Adrenal gland (tissue), 5 donors: ENCODE measurements around the gene NEURL4.

Experiments used
- POLR2A ChIP-seq, 2 donors: fragments of 450-650 bp; IDR thresholded peaks; one replicate each; pipeline ENCODE4 v1.6.1; 2017; ENCODE audit warnings: antibody characterized with exemption in 2 of 2, mild to moderate bottlenecking in 2 of 2, moderate library complexity in 1 of 2
- TF ChIP-seq, protein P1 (sequence below), 6 experiments: fragments of 450-650 bp in 4 of 6; fragments of 200-600 bp in 2 of 6; sonication (generic) in 1 of 6; IDR thresholded peaks; 1 replicate in 5 of 6; 2 replicates in 1 of 6; pipeline versions ENCODE4 v1.5.1 to v1.8.0; 2016 to 2021; ENCODE audit warnings: antibody characterized with exemption in 6 of 6, mild to moderate bottlenecking in 2 of 6, moderate library complexity in 1 of 6
- donor health status: DM: no; HTN: no; CAD: no.

DNA sequence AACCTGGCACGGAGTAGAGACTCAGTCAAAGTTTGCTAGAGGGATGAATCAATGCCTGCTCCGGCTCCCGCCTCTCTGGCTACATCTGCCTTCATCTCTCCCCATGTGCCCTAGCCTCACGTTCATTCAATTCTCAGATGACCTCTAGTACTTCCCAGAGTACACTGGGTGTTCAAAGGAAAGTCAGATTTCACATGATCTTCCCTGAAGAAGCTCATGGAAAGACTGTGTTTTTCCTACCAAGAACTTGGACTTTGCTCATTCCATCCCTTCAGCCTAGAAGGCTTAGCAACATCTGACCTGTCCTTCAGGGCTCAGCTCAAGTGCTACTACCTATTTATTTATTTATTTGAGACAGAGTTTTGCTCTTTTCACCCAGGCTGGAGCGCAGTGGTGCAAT, 40.7 kb upstream of the NEURL4 start:
- TF ChIP-seq, protein P1, sequence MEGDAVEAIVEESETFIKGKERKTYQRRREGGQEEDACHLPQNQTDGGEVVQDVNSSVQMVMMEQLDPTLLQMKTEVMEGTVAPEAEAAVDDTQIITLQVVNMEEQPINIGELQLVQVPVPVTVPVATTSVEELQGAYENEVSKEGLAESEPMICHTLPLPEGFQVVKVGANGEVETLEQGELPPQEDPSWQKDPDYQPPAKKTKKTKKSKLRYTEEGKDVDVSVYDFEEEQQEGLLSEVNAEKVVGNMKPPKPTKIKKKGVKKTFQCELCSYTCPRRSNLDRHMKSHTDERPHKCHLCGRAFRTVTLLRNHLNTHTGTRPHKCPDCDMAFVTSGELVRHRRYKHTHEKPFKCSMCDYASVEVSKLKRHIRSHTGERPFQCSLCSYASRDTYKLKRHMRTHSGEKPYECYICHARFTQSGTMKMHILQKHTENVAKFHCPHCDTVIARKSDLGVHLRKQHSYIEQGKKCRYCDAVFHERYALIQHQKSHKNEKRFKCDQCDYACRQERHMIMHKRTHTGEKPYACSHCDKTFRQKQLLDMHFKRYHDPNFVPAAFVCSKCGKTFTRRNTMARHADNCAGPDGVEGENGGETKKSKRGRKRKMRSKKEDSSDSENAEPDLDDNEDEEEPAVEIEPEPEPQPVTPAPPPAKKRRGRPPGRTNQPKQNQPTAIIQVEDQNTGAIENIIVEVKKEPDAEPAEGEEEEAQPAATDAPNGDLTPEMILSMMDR (IDR thresholded peaks at IDR 0.05) = no peak
- no peak for TF ChIP-seq POLR2A (IDR thresholded peaks at IDR 0.05)
